Endothelial cell of umbilical vein (primary cell): Measurements from ENCODE around the gene SLC9A1.

Experiments used
- CTCF ChIP-seq, 2 donors: IDR thresholded peaks; 1 replicate in 1 of 2; 2 replicates in 1 of 2; pipeline ENCODE4 v1.5.1; 2011; ENCODE audit warnings: low read length in 2 of 2, mild to moderate bottlenecking in 2 of 2, moderate library complexity in 2 of 2, control low read depth in 1 of 2, inconsistent platforms in 1 of 2, low read depth in 1 of 2; ENCODE audit not compliant: insufficient read depth in 1 of 2; ENCODE audit errors: extremely low read depth in 1 of 2
- EZH2 ChIP-seq: IDR thresholded peaks from 2 replicates; pipeline ENCODE4 v1.6.1; 2012; ENCODE audit warnings: borderline replicate concordance, low read depth, mild to moderate bottlenecking, moderate library complexity, low read length, inconsistent platforms; ENCODE audit not compliant: severe bottlenecking
- GATA2 ChIP-seq: IDR thresholded peaks from 2 replicates; pipeline ENCODE4 v1.7.0; 2011; ENCODE audit warnings: low read depth, mild to moderate bottlenecking, moderate library complexity, mixed read lengths, low read length; ENCODE audit not compliant: insufficient read length, insufficient read depth
- JUN ChIP-seq: IDR thresholded peaks from 2 replicates; pipeline ENCODE4 v1.6.1; 2011; ENCODE audit warnings: borderline replicate concordance, low read depth; ENCODE audit not compliant: insufficient read length, insufficient read depth
- MAX ChIP-seq: IDR thresholded peaks from 2 replicates; pipeline ENCODE4 v1.6.1; 2011; ENCODE audit not compliant: insufficient read depth, insufficient read length
- MYC ChIP-seq: IDR thresholded peaks from one replicate; pipeline ENCODE4 v1.6.1; 2011; ENCODE audit warnings: mild to moderate bottlenecking, low read depth, low read length
- POLR2A ChIP-seq: IDR thresholded peaks from 2 replicates; pipeline ENCODE4 v1.6.1; 2012; ENCODE audit warnings: low read depth, mild to moderate bottlenecking, control low read depth, low read length
- POLR2AphosphoS5 ChIP-seq: IDR thresholded peaks from 2 replicates; pipeline ENCODE4 v1.6.1; 2012; ENCODE audit warnings: low read depth, mild to moderate bottlenecking, control low read depth, low read length, moderate library complexity; ENCODE audit not compliant: insufficient read depth

GRCh38 chr1:27122652-27123051 lies 32.3 kb downstream of the SLC9A1 start:
- TF ChIP-seq POLR2A (no peak), CTCF (IDR thresholded peaks at IDR 0.05; ENCODE audit: extremely low read depth in 1 of 2, insufficient read depth in 1 of 2, low read depth in 1 of 2, low read length in 2 of 2) (no peak), EZH2 (no peak), GATA2 (no peak), POLR2AphosphoS5 (no peak), MYC (peak; percentile 43), JUN (peak; percentile 69), MAX (no peak)
